HFF-Myc (cell line): ENCODE data around the gene PCDHAC1.
"Not testable (repeated sequence)": the region's sequence is repeated elsewhere in the genome, so short reads cannot be mapped to it uniquely, and the experiment has no call there.

Experiments
- DNase-seq: peaks from one replicate; pipeline ENCODE4 v3.0.0-alpha.2; 2011; ENCODE audit warnings: low read depth; ENCODE audit errors: extremely low read depth
- H3K4me3 ChIP-seq: replicated peaks from 2 replicates; pipeline ENCODE4 v1.5.1; 2011; ENCODE audit warnings: low read depth, mild to moderate bottlenecking, control low read depth, low read length
- TF ChIP-seq, protein P1 (sequence below): IDR thresholded peaks from 2 replicates; pipeline ENCODE4 v1.5.1; 2012; ENCODE audit warnings: mild to moderate bottlenecking, low read depth, low read length, control low read depth; ENCODE audit errors: missing control alignments

Gene PCDHAC1, protein sequence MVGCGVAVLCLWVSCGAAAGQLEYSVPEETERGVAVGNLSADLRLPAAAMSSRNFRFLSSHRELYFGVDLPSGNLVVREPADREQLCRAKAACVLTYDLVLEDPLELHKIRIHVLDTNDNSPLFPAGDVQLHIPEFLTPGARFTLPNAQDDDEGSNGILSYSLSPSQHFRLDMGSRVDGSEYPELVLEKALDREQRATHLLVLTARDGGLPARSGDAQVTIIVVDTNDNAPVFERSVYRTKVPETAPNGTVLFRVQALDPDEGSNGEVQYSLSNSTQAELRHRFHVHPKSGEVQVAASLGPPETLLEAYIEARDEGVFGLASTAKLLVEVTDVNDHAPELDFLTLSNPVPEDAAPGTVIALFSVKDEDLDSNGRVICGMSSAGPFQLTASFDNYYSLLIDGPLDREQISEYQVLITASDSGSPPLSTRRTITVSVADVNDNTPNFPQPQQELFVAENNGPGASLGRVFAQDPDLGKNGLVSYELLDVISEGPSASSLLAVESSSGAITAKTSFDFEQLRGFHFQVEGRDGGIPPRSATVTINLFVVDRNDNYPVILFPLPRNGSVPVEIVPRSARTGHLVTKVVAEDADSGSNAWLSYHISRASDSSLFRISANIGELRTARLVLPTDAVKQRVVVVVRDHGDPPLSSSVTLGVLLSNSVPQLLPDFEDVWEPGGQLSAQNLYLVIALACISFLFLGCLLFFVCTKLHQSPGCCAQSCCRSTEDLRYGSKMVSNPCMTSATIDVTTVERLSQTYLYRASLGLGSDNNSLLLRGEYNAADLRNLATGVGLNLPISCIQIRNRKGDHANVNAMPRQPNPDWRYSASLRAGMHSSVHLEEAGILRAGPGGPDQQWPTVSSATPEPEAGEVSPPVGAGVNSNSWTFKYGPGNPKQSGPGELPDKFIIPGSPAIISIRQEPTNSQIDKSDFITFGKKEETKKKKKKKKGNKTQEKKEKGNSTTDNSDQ

DNA sequence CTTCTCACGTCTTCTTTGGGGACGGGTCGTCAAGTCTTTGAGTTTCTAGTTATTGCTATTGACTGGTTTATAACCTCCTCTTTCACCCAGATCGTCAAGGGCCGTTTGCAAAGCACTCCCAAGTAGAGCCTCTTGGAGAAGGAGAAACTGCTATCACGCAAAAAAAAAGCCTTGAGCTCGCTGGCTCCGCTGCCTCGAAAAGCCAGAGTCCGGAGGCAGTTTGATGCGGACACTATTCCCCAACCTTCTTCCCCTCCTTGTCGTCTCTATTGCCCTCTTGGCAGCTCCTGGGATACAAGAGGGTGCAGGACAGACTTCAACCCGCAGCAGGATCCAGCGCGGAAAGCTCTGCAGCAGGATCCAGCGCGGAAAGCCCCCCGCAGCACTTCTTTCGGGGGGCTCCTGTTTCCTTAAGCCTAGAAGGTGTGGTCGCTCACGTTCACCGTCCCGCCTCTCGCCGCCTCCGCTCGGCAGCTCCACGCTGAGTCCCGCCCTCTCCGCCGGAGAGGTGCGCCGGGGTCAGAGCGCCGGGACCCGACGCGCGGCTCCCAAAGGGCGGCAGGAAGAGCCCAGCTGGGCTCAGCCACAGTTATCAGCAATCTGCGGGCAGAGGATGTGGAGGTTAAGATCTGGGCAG lies at the start of gene PCDHAC1:
TSS of gene PCDHAC1 (plus strand) at position 494 of the 637 bp plus-strand sequence. CDS start 594 bp downstream, outside the sequence.
- 0 out of 2 replicates have a peak within 1 kb of the TSS, but pooled peaks have one; percentile 4 for H3K4me3 ChIP-seq
- TF ChIP-seq, protein P1, sequence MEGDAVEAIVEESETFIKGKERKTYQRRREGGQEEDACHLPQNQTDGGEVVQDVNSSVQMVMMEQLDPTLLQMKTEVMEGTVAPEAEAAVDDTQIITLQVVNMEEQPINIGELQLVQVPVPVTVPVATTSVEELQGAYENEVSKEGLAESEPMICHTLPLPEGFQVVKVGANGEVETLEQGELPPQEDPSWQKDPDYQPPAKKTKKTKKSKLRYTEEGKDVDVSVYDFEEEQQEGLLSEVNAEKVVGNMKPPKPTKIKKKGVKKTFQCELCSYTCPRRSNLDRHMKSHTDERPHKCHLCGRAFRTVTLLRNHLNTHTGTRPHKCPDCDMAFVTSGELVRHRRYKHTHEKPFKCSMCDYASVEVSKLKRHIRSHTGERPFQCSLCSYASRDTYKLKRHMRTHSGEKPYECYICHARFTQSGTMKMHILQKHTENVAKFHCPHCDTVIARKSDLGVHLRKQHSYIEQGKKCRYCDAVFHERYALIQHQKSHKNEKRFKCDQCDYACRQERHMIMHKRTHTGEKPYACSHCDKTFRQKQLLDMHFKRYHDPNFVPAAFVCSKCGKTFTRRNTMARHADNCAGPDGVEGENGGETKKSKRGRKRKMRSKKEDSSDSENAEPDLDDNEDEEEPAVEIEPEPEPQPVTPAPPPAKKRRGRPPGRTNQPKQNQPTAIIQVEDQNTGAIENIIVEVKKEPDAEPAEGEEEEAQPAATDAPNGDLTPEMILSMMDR, result no peak
- DNase-seq, result no peak

DNA sequence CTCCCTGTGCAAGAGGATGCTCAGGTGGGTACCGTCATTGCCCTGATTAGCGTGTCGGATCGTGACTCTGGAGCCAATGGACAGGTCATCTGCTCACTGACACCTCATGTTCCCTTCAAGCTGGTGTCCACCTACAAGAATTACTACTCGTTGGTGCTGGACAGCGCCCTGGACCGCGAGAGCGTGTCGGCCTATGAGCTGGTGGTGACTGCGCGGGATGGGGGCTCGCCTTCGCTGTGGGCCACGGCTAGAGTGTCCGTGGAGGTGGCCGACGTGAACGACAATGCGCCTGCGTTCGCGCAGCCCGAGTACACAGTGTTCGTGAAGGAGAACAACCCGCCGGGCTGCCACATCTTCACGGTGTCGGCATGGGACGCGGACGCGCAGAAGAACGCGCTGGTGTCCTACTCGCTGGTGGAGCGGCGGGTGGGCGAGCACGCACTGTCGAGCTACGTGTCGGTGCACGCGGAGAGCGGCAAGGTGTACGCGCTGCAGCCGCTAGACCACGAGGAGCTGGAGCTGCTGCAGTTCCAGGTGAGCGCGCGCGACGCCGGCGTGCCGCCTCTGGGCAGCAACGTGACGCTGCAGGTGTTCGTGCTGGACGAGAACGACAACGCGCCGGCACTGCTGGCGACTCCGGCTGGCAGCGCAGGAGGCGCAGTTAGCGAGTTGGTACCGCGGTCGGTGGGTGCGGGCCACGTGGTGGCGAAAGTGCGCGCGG lies 49.4 kb upstream of the PCDHAC1 start:
- not testable (repeated sequence) for H3K4me3 ChIP-seq, DNase-seq

DNA sequence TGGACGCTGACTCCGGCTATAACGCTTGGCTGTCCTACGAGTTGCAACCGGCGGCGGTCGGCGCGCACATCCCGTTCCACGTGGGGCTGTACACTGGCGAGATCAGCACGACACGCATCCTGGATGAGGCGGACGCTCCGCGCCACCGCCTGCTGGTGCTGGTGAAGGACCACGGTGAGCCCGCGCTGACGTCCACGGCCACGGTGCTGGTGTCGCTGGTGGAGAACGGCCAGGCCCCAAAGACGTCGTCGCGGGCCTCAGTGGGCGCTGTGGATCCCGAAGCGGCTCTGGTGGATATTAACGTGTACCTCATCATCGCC lies 48.9 kb upstream of the PCDHAC1 start:
- no peak overlapping the region for H3K4me3 ChIP-seq
- TF ChIP-seq, protein P1, result no peak
- no peak for DNase-seq

DNA sequence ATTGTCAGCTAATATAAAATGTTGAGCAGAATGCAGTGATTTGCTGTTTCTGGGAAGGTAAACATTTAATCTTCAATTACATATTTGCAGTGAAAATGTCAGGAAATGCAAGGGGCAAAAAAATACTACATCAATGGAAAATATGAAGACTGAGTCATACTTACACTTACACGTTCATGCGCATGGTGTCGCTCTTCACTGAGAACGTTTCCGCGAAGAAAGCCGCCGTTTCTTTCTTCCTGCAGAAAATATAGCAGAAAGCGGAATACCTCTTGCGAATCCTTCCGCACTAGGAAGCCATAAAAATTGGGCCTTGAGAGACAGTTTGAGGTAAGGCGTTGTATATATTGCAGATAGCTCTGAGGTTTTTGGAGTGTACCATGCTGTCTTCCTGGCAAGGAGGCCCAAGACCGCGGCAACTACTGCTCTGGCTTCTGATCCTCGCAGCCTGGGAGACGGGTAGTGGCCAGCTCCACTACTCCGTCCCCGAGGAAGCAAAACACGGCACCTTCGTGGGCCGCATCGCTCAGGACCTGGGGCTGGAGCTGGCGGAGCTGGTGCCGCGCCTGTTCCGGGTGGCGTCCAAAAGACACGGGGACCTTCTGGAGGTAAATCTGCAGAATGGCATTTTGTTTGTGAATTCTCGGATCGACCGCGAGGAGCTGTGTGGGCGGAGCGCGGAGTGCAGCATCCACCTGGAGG lies 44.1 kb upstream of the PCDHAC1 start, which contains the start of gene PCDHA13:
TSS of gene PCDHA13 (plus strand) at position 236 of the 702 bp plus-strand sequence. CDS start at position 381, 145 bp downstream.
- H3K4me3 ChIP-seq, result no peak within 1 kb of the TSS
- DNase-seq, result no peak
- TF ChIP-seq, protein P1, result peak; percentile 24

DNA sequence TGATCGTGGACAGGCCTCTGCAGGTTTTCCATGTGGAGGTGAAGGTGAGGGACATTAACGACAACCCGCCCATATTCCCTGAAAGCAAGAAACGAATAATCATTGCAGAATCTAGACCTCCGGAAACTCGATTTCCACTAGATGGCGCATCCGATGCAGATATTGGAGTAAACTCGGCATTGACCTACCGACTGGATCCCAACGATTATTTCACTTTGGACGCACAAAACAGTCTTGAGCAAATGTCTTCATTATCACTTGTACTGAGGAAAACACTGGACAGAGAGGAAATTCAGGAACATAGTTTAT lies 43.6 kb upstream of the PCDHAC1 start:
- H3K4me3 ChIP-seq, result no peak overlapping the region
- TF ChIP-seq, protein P1, result peak; percentile 25
- no peak for DNase-seq

DNA sequence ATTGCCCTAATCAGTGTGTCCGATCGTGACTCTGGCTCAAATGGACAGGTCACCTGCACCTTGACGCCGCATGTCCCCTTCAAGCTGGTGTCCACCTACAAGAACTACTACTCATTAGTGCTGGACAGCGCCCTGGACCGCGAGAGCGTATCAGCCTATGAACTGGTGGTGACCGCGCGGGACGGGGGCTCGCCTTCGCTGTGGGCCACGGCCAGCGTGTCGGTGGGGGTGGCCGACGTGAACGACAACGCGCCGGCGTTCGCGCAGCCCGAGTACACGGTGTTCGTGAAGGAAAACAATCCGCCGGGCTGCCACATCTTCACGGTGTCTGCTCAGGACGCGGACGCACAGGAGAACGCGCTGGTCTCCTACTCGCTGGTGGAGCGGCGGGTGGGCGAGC lies 42.7 kb upstream of the PCDHAC1 start:
- TF ChIP-seq, protein P1, result no peak
- DNase-seq, result no peak
- no peak overlapping the region for H3K4me3 ChIP-seq
